ENCODE measurements around the gene CSTF1.

The CSTF1 gene

GRCh38 chr20:56392132-56392880, at the start of gene CSTF1, which contains the start of gene AURKA:
TSS of gene CSTF1 (plus strand) at chr20:56392645. CDS start at chr20:56395553, 2,908 bp downstream.
TSS of gene AURKA (minus strand) at chr20:56392215. CDS start at chr20:56388197, 4,018 bp downstream.
- DNase-seq (ENCODE audit: low read depth) = peak; percentile 100

- DNase-seq (ENCODE audit: low read depth) = no peak
Observed at GRCh38 chr20:56342783-56343182, 49.7 kb upstream of the CSTF1 start.

- peak; percentile 46 for DNase-seq (ENCODE audit: low read depth)
Observed at GRCh38 chr20:56343861-56344381, 48.5 kb upstream of the CSTF1 start.

- no peak for DNase-seq (ENCODE audit: low read depth)
Observed at GRCh38 chr20:56345911-56346310, 46.5 kb upstream of the CSTF1 start.

GRCh38 chr20:56347628-56348304, 44.7 kb upstream of the CSTF1 start:
- no peak for DNase-seq (ENCODE audit: low read depth)

GRCh38 chr20:56348305-56348693, 44.1 kb upstream of the CSTF1 start:
- no peak for DNase-seq (ENCODE audit: low read depth)

- DNase-seq (ENCODE audit: low read depth) = peak; percentile 34
Observed at GRCh38 chr20:56348746-56349145, 43.7 kb upstream of the CSTF1 start.

- peak; percentile 45 for DNase-seq (ENCODE audit: low read depth)
Observed at GRCh38 chr20:56350842-56351241, 41.6 kb upstream of the CSTF1 start.

GRCh38 chr20:56352345-56353055, 39.9 kb upstream of the CSTF1 start:
- DNase-seq (ENCODE audit: low read depth) = peak; percentile 16

GRCh38 chr20:56353356-56353755, 39.1 kb upstream of the CSTF1 start:
- no peak for DNase-seq (ENCODE audit: low read depth)

GRCh38 chr20:56358070-56358469, 34.4 kb upstream of the CSTF1 start:
- DNase-seq (ENCODE audit: low read depth) = peak; percentile 59

GRCh38 chr20:56358600-56359211, 33.7 kb upstream of the CSTF1 start, which contains the start of gene FAM210B:
TSS of gene FAM210B (plus strand) at chr20:56358974. CDS start at chr20:56359006, 32 bp downstream.
- peak; percentile 91 for DNase-seq (ENCODE audit: low read depth)

- DNase-seq (ENCODE audit: low read depth) = peak; percentile 76
Observed at GRCh38 chr20:56359212-56360132, 33.0 kb upstream of the CSTF1 start.

- no peak for DNase-seq (ENCODE audit: low read depth)
Observed at GRCh38 chr20:56360133-56360907, 32.1 kb upstream of the CSTF1 start.

GRCh38 chr20:56360908-56361205, 31.6 kb upstream of the CSTF1 start:
- no peak for DNase-seq (ENCODE audit: low read depth)

- DNase-seq (ENCODE audit: low read depth) = no peak
Observed at GRCh38 chr20:56361900-56362299, 30.5 kb upstream of the CSTF1 start.

- DNase-seq (ENCODE audit: low read depth) = peak; percentile 27
Observed at GRCh38 chr20:56362833-56363413, 29.5 kb upstream of the CSTF1 start.

GRCh38 chr20:56363491-56363890, 29.0 kb upstream of the CSTF1 start:
- DNase-seq (ENCODE audit: low read depth) = no peak

- DNase-seq (ENCODE audit: low read depth) = no peak
Observed at GRCh38 chr20:56368351-56369134, 23.9 kb upstream of the CSTF1 start.
